Fibroblast of the aortic adventitia (primary cell): ENCODE results near the gene RNF126. TPM values are rescaled to one million over a fixed set of nuclear protein-coding genes. Genes with fewer than 3 reads are reported as not detected.

ENCODE experiments used
- DNase-seq: peaks from one replicate; pipeline ENCODE4 v3.0.0-alpha.2; 2010; ENCODE audit warnings: low read depth
- H3K4me3 ChIP-seq: 2 replicates; pipeline ENCODE4 v1.5.1; 2011; ENCODE audit warnings: low read depth, mild to moderate bottlenecking, control low read depth, low read length, moderate library complexity
- CTCF ChIP-seq: IDR thresholded peaks from 2 replicates; pipeline ENCODE4 v1.5.1; 2011; ENCODE audit warnings: mild to moderate bottlenecking, low read length, control low read depth, inconsistent platforms; ENCODE audit not compliant: insufficient read depth
- total RNA-seq: library from RNA; depleted of rRNA; stranded (reverse); fragments of >200 nt; gene quantifications from 2 replicates; pipeline ENCODE4 v1.2.3, GENCODE V29; 2012; ENCODE audit warnings: low replicate concordance

Gene RNF126
- total RNA-seq, 1 donor, result 28.9 TPM

GRCh38 chr19:620166-620862 lies 42.7 kb downstream of the RNF126 start:
- DNase-seq, result no peak
- H3K4me3 ChIP-seq, result no peak overlapping the region
- no peak for TF ChIP-seq CTCF

GRCh38 chr19:619286-620002 lies 43.6 kb downstream of the RNF126 start:
- TF ChIP-seq CTCF, result no peak
- no peak overlapping the region for H3K4me3 ChIP-seq
- DNase-seq, result no peak

- no peak overlapping the region for H3K4me3 ChIP-seq
- no peak for DNase-seq
- TF ChIP-seq CTCF, result no peak
These were observed 44.2 kb downstream of the RNF126 start for GRCh38 chr19:618674-619285.

- no peak for TF ChIP-seq CTCF
- DNase-seq, result no peak
- H3K4me3 ChIP-seq, result no peak overlapping the region
These were observed 44.8 kb downstream of the RNF126 start for GRCh38 chr19:618247-618619.

GRCh38 chr19:617551-618246 lies 45.3 kb downstream of the RNF126 start:
- no peak for DNase-seq
- H3K4me3 ChIP-seq, result no peak overlapping the region
- TF ChIP-seq CTCF, result no peak

GRCh38 chr19:616747-617526 lies 46.1 kb downstream of the RNF126 start:
- TF ChIP-seq CTCF, result no peak
- DNase-seq, result no peak
- H3K4me3 ChIP-seq, result no peak overlapping the region
